GM12873 (cell line): Measurements from ENCODE around the gene DMRTA1.

ENCODE experiments used
- CTCF ChIP-seq: IDR thresholded peaks from 2 replicates; pipeline ENCODE4 v1.5.1; 2012; ENCODE audit warnings: low read depth, mild to moderate bottlenecking, moderate library complexity, low read length, control low read depth; ENCODE audit not compliant: insufficient read depth; ENCODE audit errors: missing control alignments

Gene DMRTA1

GRCh38 chr9:22446589-22446949 lies at the start of gene DMRTA1:
Gene DMRTA1 (plus strand): TSS chr9:22446824. CDS start chr9:22447066, 242 bp downstream.
- TF ChIP-seq CTCF, result no peak

- no peak for TF ChIP-seq CTCF
Measured at GRCh38 chr9:22401671-22402070, 45.0 kb upstream of the DMRTA1 start.

- no peak for TF ChIP-seq CTCF
Measured at GRCh38 chr9:22405869-22406659, 40.6 kb upstream of the DMRTA1 start.

GRCh38 chr9:22413884-22414283 lies 32.7 kb upstream of the DMRTA1 start:
- no peak for TF ChIP-seq CTCF

GRCh38 chr9:22415941-22416691 lies 30.5 kb upstream of the DMRTA1 start:
- TF ChIP-seq CTCF, result no peak

- TF ChIP-seq CTCF, result no peak
Measured at GRCh38 chr9:22416692-22417060, 29.9 kb upstream of the DMRTA1 start.

GRCh38 chr9:22423566-22423965 lies 23.1 kb upstream of the DMRTA1 start:
- no peak for TF ChIP-seq CTCF
